GM19395 (cell line): ENCODE measurements around the gene DLGAP4.
"Not testable (repeated sequence)": the region's sequence is repeated elsewhere in the genome, so short reads cannot be mapped to it uniquely, and the experiment has no call there.

Experiments
- ATAC-seq: cut with Tn5 transposase; IDR thresholded peaks from one replicate; pipeline ENCODE4 v1.9.1; 2021; ENCODE audit warnings: mild to moderate bottlenecking, moderate library complexity; ENCODE audit not compliant: unreplicated experiment

The DLGAP4 gene

DNA sequence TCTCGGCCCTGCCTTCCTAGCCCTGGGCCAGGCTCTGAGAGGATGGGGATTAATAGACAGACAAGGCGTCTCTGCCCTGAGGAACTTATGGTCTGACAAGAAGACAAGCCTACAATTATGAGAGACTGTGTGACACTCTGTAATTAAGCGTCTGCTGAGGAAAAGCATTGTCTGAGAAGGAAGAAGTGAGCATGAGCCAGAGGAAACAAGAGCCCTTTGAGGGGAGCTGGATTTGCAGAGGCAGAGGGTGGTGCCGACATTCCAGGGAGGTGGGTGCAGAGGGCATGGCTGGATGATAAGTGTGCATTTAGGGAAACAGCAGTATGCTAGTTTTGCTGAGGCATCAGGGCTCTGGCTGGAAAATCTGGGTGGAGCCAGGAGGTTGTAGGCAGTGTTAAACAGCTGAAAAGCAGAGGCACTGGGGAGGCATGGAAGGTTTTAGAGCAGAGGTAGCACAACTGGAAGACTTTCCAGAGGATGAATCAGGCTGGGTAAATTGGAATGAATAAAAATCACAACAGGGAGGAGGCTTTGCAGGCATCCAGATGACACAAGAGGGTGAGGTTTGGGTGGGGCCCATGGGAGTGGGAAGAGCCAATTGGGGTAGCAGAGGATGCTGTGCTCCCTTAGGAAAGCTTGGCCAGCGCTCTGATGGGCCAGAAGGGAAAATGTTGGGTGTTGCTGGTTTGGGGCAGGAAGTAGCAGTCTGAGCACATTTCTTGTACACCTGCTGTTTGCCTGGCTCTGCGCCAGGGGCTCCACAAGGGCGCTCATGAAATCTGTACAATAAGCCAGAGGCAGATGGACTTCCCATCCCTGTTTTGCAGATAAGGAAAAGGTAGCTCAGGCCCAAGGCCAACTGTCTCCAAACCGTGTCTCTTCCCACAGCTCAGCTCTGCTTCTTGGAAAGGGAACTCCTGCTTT lies 161.2 kb downstream of the DLGAP4 start:
- ATAC-seq = no peak

GRCh38 chr20:36468149-36469000 lies 162.2 kb downstream of the DLGAP4 start:
- no peak for ATAC-seq

DNA sequence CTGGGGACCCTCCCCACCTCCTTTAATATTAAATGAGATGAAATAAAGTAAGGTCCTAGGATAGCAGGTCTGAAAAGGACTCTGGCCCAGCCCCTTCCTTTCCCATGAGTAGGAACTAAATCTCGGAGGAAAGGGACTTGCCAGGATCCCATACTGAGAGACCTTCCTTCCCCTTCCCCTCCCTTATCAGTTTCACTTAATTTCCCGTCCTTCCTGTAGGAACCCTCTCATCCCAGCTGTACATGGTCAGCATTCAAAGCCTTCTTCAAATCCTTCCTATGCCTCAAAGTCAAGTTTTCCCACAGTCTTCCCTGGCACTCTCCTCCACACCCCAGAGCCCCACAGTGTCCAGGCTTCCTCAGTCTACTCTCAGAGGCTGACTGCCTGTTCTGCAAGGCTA lies 163.8 kb downstream of the DLGAP4 start:
- no peak for ATAC-seq

GRCh38 chr20:36471885-36472636 lies 165.9 kb downstream of the DLGAP4 start:
- ATAC-seq = no peak

DNA sequence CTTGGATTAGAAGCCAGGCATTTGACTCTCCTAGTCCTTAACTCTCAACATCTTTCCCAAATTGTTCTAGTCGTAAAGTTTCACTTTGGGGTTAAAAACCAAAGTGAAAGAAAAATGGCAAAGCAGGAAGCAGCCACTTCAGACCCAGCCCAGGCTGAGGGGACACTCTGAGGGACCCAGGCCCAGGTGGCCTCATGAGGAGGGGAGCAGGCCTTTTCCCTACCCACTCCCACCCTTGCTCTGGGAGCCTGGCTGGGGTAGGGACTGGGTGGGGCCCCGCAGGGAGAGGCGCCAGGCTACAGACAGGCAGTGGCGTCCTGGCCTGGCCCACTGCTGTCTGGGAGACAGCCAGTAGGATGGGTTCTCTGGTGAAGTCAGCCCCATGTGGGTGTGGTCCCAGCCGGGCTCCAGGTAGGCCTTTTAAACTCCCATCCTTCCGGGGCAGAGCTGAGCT lies 166.5 kb downstream of the DLGAP4 start:
- ATAC-seq = no peak

GRCh38 chr20:36473164-36473563 lies 167.0 kb downstream of the DLGAP4 start:
- no peak for ATAC-seq

- ATAC-seq = no peak
Observed at GRCh38 chr20:36474563-36474962, 168.4 kb downstream of the DLGAP4 start.

DNA sequence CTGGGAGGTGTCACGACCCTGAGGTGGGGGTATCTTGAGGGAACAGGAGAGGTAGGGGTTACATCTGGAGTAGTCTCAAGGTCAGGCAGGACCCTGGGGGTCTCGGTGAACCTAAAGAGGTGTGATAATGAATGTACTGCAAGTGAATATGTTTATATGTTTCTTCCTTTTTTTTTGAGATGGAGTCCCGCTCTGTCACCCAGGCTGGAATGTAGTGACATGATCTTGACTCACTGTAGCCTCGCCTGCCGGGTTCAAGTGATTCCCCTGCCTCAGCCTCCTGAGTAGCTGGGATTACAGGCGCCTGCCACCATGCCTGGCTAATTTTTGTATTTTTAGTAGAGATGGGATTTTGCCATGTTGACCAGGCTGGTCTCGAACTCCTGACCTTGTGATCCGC lies 168.9 kb downstream of the DLGAP4 start:
- ATAC-seq = not testable (repeated sequence)

DNA sequence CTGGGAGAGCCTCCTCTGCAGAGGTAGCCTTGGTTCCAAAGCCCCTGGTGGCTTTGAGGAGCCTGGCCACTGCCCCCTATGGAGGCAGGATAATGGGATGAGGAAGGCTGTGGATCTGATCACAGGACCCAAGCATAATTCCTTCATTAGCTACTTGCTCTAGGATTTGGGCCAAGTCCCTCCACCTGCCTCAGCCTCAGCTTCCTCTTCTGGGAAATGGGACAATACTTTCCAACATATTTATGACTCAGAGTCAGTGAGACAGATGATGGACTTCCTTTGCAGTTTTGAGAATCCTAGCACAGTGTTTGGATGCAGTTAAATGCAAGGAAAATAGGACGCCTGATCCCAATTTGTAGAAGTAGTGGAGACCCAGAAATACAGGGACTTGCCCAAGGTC lies 171.3 kb downstream of the DLGAP4 start:
- ATAC-seq = no peak

GRCh38 chr20:36478137-36478905 lies 172.2 kb downstream of the DLGAP4 start:
- no peak for ATAC-seq

GRCh38 chr20:36479938-36480337 lies 173.8 kb downstream of the DLGAP4 start:
- ATAC-seq = no peak

DNA sequence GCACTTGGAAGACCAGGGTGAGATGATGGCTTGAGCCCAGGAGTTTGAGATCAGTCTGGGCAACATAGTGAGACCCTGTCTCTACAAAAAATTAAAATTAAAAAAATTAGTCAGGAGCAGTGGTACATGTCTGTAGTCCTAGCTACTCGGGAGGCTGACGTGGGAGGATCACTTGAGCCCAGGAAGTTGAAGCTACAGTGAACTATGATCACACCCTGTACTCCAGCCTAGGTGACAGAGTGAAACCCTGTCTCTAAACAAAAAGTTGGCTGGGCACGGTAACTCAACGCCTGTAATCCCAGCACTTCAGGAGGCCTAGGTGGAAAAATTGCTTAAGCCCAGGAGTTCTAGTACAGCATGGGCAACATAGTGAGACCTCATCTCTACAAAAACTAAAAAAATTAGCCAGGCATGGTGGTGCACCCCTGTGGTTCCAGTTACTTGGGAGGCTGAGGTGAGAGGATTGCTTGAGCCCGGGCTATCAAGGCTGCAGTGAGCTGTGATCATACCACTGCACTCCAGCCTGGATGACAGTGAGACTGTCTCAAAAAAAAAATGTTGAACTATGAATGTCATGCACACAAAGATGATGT lies 174.4 kb downstream of the DLGAP4 start:
- ATAC-seq = no peak

- no peak for ATAC-seq
Observed at GRCh38 chr20:36481380-36482043, 175.4 kb downstream of the DLGAP4 start.

DNA sequence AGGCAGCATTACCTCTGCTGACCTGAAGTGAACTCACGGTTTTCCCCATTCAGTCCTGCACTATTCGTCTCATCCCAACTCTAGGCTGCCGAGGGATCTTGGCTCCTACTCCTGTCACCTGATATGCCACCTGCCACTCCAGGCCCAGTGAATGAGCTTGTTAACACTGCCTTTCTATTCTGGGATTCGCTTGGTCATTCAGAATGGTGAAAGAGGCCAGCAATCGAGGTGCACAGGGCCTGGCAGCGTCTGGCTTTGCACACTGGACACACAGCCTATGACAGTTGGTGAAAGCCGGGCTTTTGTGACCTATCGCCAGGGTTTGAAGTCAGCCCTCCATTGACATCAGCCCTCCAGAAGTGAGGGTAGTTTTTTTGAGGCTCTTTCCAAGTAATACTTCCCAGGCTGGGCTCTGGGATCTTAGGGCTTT lies 175.9 kb downstream of the DLGAP4 start:
- ATAC-seq = no peak

DNA sequence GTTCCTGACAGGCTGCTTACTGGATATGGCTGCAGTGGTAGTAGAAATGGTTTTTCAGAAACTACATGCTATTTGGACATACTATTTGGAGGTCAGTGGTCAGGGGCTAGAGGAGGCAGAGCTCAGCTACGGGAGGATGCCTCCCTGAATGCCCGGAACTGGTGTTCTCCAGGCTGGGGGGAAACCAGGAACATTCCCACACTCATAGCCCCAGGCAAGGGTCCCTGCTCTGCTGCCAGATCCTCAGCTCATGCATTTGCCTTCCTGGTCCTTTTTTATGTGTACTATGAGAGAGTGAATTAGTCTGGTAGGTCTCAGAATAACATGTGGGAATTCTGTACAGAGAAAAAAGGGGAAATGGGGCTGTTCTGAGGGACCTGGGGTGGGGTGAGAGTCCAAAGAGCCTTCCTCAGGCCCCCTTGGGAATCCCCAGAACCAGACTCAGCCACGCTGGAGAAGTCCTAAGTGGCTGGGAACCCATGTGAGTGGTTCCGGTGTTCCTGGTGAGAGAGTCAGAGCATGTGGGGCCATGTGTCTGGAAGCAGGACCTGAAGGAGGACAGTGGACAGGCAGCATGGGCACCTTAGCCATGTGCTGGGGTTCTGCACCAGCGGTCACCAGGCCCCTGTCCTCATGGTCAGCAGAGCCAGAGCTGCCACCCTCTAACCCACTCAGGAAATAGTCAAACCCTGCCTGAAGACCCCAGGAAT lies 177.2 kb downstream of the DLGAP4 start:
- no peak for ATAC-seq

GRCh38 chr20:36483919-36484808 lies 178.0 kb downstream of the DLGAP4 start:
- ATAC-seq = no peak

DNA sequence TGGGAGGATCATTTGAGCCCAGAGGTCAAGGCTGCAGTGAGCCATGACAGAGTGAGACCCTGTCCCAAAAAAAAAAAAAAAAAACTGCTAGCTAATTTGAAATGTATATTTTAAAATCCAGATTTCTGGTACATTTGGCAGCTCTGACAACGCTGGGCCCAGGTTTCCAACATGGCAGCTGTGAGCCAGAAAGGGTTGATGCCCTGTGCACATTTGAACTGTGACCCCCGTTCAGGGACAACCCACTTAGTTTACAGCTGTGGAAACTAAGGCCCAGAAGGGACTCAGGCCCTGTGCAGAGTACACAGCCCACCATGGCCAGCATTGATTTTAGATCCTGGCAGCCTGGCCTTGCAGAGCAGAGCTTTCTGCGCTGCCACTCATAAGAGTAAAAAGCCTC lies 179.1 kb downstream of the DLGAP4 start:
- no peak for ATAC-seq

- ATAC-seq = no peak
Observed at GRCh38 chr20:36487069-36487468, 180.9 kb downstream of the DLGAP4 start.
